NCI-H446 (cell line): ENCODE measurements around the gene SHC2.
"Not testable (repeated sequence)": the region's sequence is repeated elsewhere in the genome, so short reads cannot be mapped to it uniquely, and the experiment has no call there.

Experiments used
- DNase-seq, 2 experiments: peaks; one replicate each; lab custom pipeline; 2025; lab: John Stamatoyannopoulos, UW

SHC2 gene

GRCh38 chr19:444677-445210 is 16.1 kb downstream of the SHC2 start:
- DNase-seq, result no peak

GRCh38 chr19:443005-443404 is 17.8 kb downstream of the SHC2 start:
- no peak for DNase-seq

- DNase-seq, result no peak
Observed at GRCh38 chr19:442085-442484, 18.7 kb downstream of the SHC2 start.

- no peak for DNase-seq
Observed at GRCh38 chr19:441213-441836, 19.5 kb downstream of the SHC2 start.

GRCh38 chr19:440391-441212 is 20.2 kb downstream of the SHC2 start:
- DNase-seq, result no peak

DNA sequence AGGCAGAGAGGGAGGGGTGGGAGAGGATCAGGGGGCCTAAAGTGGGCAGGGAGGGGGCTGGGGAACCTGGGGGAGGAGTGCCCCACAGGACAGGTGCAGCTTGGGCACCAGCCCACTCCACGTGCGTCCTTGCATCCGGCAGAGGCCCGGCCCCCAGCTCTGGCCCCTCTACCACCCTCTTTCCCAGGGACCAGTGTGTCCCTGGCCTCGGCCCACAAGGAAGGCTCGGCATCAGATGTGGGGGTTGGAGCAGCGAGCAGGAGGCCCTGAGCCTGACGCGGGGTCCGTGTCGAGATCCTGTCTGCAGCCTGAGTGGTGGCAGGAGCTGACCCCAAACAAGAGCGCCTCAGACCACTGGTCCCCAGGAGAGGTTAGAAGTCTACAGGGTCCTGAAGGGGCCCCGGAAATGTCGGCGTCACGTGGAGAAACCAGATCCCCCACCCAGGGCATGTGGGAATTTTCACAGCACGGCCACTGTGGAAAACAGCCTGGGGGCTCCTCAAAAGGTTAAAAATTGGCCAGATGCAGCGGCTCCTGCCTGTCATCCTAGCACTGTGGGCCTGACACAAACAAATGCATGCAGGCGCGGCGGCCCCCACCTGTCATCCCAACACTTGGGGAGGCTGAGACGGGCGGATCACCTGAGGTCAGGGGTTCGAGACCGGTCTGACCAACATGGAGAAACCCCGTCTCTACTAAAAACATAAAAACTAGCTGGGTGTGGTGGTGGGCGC is 21.5 kb downstream of the SHC2 start:
- no peak for DNase-seq

DNA sequence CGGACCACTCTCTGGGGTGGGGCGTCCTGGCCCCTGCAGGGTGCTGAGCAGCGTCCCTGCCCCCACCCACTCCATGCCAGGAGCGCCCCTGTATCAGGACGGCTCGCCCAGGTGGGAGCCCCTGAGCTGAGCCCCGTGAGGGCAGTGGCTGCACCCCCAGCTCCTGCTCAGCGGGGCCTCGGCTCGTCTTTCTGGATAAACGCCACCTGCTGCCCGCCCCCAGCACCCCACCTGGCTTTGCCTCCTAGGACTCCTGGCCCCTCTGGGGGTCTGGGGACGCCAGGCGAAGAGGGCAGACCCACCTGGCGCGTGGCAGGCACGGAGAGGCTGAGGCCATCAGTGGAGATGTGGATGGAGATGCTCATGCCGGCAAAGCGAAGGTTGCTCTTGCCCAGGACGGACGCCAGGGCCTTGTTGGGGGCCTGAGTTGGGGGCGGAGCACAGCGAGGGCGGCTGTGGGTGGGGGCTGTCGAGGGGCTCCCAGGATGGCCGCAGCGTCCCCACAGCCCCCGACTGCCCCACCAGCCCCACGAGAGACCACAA is 22.3 kb downstream of the SHC2 start:
- no peak for DNase-seq

DNA sequence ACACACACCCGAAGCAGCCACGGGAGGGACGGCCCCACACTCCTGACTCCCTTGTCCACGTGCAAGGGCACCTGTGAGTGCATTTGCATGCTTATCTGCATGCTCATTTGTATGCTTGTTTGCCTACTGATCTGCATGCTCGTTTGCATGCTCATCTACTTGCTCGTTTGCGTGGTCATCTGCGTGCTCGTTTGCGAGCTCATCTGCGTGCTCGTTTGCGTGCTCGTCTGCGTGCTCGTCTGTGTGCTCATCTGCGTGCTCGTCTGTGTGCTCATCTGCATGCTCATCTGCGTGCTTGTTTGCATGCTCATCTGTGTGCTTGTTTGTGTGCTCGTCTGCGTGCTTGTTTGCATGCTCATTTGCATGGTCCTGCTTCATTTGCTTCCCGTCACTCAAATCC is 23.8 kb downstream of the SHC2 start:
- no peak for DNase-seq

DNA sequence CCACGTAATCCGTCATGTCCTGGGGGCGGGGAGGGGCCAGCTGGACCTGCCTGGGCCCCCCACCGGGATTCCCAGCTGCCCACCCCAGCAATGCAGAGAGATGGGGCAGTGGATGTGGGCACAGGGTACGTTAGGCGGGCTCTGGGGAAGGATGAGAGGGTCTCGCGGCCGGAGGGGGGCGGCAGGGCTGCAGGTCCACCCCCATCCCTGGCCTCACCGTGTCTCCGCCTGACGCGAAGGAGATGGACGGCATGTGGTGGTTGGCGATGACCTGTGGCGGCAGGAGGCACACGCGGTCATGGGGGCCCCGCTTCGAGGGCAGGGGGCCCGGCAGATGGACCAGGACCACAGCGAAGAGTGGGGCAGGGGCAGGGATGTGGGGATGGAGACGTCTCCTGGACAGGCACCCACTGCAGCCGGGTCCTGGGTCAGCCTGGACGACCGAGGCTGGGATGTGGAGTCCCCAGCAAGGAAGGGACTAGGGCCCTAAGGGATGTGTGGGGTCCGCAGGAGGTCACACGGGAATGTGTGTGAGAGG is 24.4 kb downstream of the SHC2 start:
- DNase-seq, result no peak

DNA sequence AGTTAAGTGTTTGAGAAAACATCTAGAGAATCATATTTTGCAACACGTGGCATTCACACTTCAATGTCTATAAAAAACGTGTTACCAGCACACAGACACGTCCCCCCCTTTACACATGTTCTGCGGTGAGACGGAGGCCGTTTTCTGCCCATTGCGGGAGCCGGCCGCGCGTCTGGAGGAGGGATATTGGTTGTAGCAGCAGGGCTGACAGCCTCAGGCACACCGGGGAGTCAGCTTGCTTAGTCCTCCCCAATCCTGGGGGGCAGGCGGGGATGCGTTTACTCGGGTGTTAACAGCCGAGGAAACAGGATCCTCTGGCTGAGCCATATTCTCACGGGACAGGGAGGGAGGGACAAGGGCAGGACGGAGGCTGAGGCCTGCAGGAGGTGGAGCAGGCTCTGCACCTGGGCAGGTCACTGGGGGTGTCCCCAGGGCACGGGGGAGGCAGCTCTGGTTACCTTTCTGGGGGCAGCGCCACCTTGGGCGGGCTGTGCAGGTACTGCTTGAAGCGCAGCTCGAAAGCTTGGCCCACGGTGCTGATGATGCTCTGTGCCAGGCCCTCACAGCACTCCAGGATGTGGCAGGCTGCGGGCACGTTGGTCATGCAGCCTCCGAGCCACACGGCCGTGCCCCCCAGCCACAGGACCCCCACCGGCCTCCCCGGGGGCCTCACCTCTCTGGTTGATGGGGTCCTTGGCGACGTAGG is 25.0 kb downstream of the SHC2 start:
- no peak for DNase-seq

DNA sequence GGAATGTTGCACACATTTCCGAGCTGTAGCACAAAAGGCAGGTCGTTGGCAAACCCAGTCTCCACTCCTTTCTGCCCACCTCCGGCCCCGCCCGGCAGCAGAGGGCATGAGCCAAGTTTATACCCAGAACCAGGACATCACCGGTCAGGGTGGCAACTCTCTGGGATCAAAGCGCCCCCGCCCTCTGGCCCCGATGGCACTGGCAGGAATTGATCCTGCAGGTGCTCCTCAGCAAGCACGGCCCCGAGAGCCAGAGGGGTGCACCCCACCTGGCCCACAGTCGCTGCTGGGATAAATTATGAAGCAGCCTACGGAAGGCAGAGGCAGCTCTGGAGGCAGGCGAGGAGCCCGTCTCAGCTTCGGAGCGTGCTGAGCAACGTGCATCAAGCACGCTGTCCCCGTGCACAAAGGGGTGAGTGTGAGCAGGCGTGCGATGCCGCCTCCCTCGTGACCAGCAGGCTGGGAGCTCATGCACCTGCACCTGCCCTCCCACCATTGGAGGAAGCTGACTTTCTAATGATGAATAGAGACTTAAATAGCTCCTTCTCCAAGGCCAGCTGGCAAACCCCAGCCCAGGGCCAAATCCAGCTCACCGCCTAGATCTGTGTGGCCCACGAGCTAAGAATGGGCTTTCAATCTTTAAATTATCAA is 25.7 kb downstream of the SHC2 start:
- no peak for DNase-seq

GRCh38 chr19:434152-434960 is 26.5 kb downstream of the SHC2 start:
- no peak for DNase-seq

GRCh38 chr19:430701-431100 is 30.1 kb downstream of the SHC2 start:
- DNase-seq, result no peak

DNA sequence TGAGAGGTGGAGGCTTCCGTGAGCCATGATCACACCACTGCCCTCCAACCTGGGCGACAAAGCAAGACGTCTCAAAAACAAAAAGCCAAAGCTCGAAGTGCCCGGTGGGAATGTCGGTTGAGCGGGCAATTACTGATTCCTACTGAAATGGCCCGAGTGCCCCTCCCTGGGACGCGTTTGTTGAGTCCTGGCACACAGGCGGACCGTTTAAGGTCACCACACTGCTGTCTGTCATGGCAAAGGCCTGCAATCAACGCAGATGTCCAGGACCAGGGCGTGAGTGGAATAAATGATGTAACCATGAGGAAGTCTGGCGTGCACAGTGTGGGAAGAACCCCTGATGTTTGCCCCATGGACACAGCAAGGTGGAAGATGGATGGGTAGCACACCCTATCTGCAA is 32.7 kb downstream of the SHC2 start:
- DNase-seq, result no peak

GRCh38 chr19:427675-428074 is 33.2 kb downstream of the SHC2 start:
- not testable (repeated sequence) for DNase-seq

DNA sequence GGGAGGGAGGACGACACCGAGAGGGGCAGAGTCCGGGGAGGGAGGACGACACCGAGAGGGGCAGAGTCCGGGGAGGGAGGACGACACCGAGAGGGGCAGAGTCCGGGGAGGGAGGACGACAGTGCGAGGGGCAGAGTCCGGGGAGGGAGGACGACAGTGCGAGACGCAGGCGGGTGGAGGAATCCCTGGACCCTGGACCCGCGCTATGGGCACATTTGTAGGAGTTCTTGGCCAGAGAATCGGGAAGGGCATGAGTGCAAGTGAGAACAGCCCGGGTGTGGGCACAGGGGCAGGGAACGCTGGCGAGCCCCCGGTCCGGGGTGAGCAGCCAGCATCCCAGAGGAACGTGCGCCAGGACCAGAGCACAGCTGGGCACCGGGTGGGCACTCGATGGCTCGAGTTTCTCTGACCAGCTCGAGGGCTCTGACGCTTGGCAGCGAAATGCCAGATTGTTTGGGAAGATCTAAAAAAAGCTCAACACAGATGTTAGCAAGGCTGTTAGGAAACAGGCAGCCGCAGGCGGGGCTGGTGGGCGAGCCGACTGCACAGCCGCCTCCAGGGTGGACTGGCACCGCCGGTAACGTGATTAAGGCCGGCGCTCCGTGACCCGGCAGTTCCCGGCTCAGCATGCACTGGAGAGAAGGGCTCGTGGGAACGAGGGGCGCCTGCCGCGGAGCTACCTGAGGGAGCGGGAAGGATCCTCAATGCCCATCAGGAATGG is 33.9 kb downstream of the SHC2 start:
- DNase-seq, result no peak

- DNase-seq, result no peak
Observed at GRCh38 chr19:425056-425455, 35.8 kb downstream of the SHC2 start.

DNA sequence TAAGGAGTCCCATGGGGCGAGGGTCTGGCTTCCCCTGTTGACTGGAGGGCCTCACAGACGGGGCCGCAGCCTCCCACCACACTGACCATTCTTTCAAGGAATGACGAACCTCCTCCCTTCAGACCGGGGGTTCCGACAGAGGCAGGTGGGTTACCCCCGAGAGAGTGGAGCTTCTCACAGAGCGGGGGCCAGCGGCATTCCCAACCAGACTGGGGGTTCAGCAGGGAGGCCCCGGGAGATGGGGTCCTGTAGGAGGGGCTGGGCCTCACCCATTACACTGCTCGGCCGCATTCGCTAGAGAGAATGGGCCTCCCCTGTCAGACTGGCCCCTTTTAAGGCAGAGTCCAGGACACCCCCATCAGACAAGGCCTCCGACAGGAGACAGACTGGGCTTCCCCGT is 36.3 kb downstream of the SHC2 start:
- DNase-seq, result no peak

- DNase-seq, result no peak
Observed at GRCh38 chr19:423691-424466, 37.0 kb downstream of the SHC2 start.
